OCI-LY1 (cell line): ENCODE results near the gene RANBP17.

Source experiments
- H2AFZ ChIP-seq: fragments of 200-600 bp; sonication (generic), shearing (Covaris generic); 2 replicates; pipeline ENCODE4 v1.6.0; 2014; ENCODE audit warnings: antibody characterized with exemption, mild to moderate bottlenecking, low read length
- H3F3A ChIP-seq: fragments of 200-600 bp; sonication (generic), shearing (Covaris generic); 2 replicates; pipeline ENCODE4 v1.6.0; 2014; ENCODE audit warnings: mild to moderate bottlenecking, antibody characterized with exemption, low read length, moderate library complexity; ENCODE audit not compliant: insufficient read depth
- H3K27ac ChIP-seq: fragments of 200-600 bp; sonication (generic); 2 replicates; pipeline ENCODE4 v1.5.1; 2014; ENCODE audit warnings: low read length, mixed run types, mild to moderate bottlenecking, low read depth; ENCODE audit not compliant: poor library complexity, severe bottlenecking
- H3K27me3 ChIP-seq: fragments of 200-600 bp; sonication (generic); 2 replicates; pipeline ENCODE4 v1.6.0; 2014; ENCODE audit warnings: antibody characterized with exemption, mild to moderate bottlenecking, low read length, moderate library complexity; ENCODE audit not compliant: insufficient read depth
- H3K36me3 ChIP-seq: fragments of 200-600 bp; sonication (generic); 2 replicates; pipeline ENCODE4 v1.6.1; 2014; ENCODE audit warnings: mild to moderate bottlenecking, antibody characterized with exemption, low read length, moderate library complexity, mixed read lengths; ENCODE audit not compliant: insufficient read depth
- H3K4me1 ChIP-seq: fragments of 200-600 bp; sonication (generic); 2 replicates; pipeline ENCODE4 v1.5.1; 2014; ENCODE audit warnings: mild to moderate bottlenecking, low read length, moderate library complexity; ENCODE audit not compliant: insufficient read depth, severe bottlenecking
- H3K4me2 ChIP-seq: fragments of 200-600 bp; sonication (generic), shearing (Covaris generic); 2 replicates; pipeline ENCODE4 v1.6.1; 2014; ENCODE audit warnings: low read length
- H3K4me3 ChIP-seq: fragments of 200-600 bp; sonication (generic); 2 replicates; pipeline ENCODE4 v1.5.1; 2014; ENCODE audit warnings: low read length, low read depth, mild to moderate bottlenecking, mixed read lengths; ENCODE audit not compliant: poor library complexity, severe bottlenecking
- H3K79me2 ChIP-seq: fragments of 200-600 bp; shearing (Covaris generic); 2 replicates; pipeline ENCODE4 v1.6.1; 2016; ENCODE audit warnings: mixed run types, low read length, mixed read lengths; ENCODE audit not compliant: insufficient read depth
- H3K9ac ChIP-seq: fragments of 200-600 bp; sonication (generic), shearing (Covaris generic); 2 replicates; pipeline ENCODE4 v1.6.1; 2014; ENCODE audit warnings: mild to moderate bottlenecking, low read length, mixed read lengths
- H3K9me2 ChIP-seq: fragments of 200-600 bp; sonication (generic), shearing (Covaris generic); 2 replicates; pipeline ENCODE4 v1.6.1; 2014; ENCODE audit warnings: low read depth, mild to moderate bottlenecking, low read length, mixed read lengths
- H3K9me3 ChIP-seq: fragments of 200-600 bp; shearing (Covaris generic); 2 replicates; pipeline ENCODE4 v1.6.1; 2014; ENCODE audit warnings: low read length, mixed read lengths
- H4K20me1 ChIP-seq: fragments of 200-600 bp; sonication (generic), shearing (Covaris generic); 2 replicates; pipeline ENCODE4 v1.6.0; 2016; ENCODE audit warnings: mild to moderate bottlenecking, low read length; ENCODE audit not compliant: insufficient read depth
- CTCF ChIP-seq: fragments of 200-600 bp; sonication (generic), shearing (Covaris generic); IDR thresholded peaks from 2 replicates; pipeline ENCODE4 v1.5.1; 2017; ENCODE audit warnings: mild to moderate bottlenecking, antibody characterized with exemption, low read length, moderate library complexity, mixed read lengths
- EZH2 ChIP-seq: fragments of 200-600 bp; sonication (generic), shearing (Covaris generic); IDR thresholded peaks from 2 replicates; pipeline ENCODE4 v1.8.0; 2017; ENCODE audit warnings: borderline replicate concordance, mixed run types, mild to moderate bottlenecking, antibody characterized with exemption, low read length, moderate library complexity, mixed read lengths

Gene RANBP17

GRCh38 chr5:171300358-171300757 lies 438.5 kb downstream of the RANBP17 start:
- no peaks in the 10 kb centered on the region for H4K20me1 ChIP-seq
- H3K4me2 ChIP-seq = no peak overlapping the region
- H3K4me1 ChIP-seq = no peaks in the 10 kb centered on the region
- H3K79me2 ChIP-seq = no peaks in the 10 kb centered on the region
- no peaks in the 10 kb centered on the region for H3K27me3 ChIP-seq
- no peak overlapping the region for H3K4me3 ChIP-seq
- H3K9me3 ChIP-seq = no peaks in the 10 kb centered on the region
- no peaks in the 10 kb centered on the region for H3F3A ChIP-seq
- TF ChIP-seq CTCF (no peak), EZH2 (no peak)
- H3K36me3 ChIP-seq = no peaks in the 10 kb centered on the region
- no peak overlapping the region for H3K27ac ChIP-seq
- H2AFZ ChIP-seq = no peak overlapping the region
- H3K9ac ChIP-seq = no peak overlapping the region
- H3K9me2 ChIP-seq = no peaks in the 10 kb centered on the region

GRCh38 chr5:171306166-171306565 lies 444.3 kb downstream of the RANBP17 start:
- no peak overlapping the region for H3K4me3 ChIP-seq
- no peaks in the 10 kb centered on the region for H3K4me1 ChIP-seq
- no peak overlapping the region for H3K9ac ChIP-seq
- no peak overlapping the region for H3K4me2 ChIP-seq
- no peaks in the 10 kb centered on the region for H3F3A ChIP-seq
- H3K36me3 ChIP-seq = no peaks in the 10 kb centered on the region
- H3K27ac ChIP-seq = no peak overlapping the region
- no peak for TF ChIP-seq EZH2
- no peak for TF ChIP-seq CTCF
- no peaks in the 10 kb centered on the region for H3K79me2 ChIP-seq
- H3K9me3 ChIP-seq = no peaks in the 10 kb centered on the region
- no peaks in the 10 kb centered on the region for H4K20me1 ChIP-seq
- no peak overlapping the region for H2AFZ ChIP-seq
- H3K9me2 ChIP-seq = no peaks in the 10 kb centered on the region
- H3K27me3 ChIP-seq = no peaks in the 10 kb centered on the region

GRCh38 chr5:171306781-171307591 lies 445.2 kb downstream of the RANBP17 start:
- Histone ChIP-seq H3K79me2 (no peaks in the 10 kb centered on the region), H3K4me1 (no peaks in the 10 kb centered on the region), H3K9me2 (no peaks in the 10 kb centered on the region), H3K9me3 (no peaks in the 10 kb centered on the region), H4K20me1 (no peaks in the 10 kb centered on the region), H3K4me2 (no peak overlapping the region), H3K36me3 (no peaks in the 10 kb centered on the region), H3K9ac (no peak overlapping the region), H2AFZ (no peak overlapping the region), H3K4me3 (no peak overlapping the region), H3F3A (no peaks in the 10 kb centered on the region), H3K27me3 (no peaks in the 10 kb centered on the region), H3K27ac (no peak overlapping the region)
- TF ChIP-seq CTCF (no peak), EZH2 (no peak)
